Measurements from ENCODE around the gene DNAH17. TPM values are rescaled to one million over a fixed set of nuclear protein-coding genes. Genes with fewer than 3 reads are reported as not detected.

The DNAH17 gene
- total RNA-seq, 1 experiment from 2014 or later: 0.13 TPM

DNA sequence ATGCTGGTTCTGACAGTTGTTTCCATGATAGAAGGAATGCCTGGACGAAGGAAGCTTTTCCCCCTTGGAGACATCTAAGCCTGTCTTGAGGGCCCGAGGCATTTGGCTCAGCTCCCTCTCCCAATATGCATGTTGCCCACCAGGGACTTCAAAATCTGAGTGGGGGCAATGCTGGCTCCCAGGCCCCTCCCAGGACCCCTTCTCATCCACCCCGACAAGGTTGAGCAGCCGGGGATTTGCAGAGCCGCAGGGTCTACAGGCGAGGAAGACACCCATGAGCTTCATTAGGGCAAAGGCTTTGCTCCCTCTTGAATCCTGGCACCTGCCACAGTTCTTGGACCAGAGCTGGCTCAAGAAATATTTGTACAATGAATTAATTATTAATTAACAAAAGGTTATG lies 25.1 kb upstream of the DNAH17 start:
- Histone ChIP-seq H3K9ac (ENCODE audit: extremely low read depth, insufficient read length, low read length) (no peak overlapping the region), H2BK12ac (ENCODE audit: insufficient read length, low read depth, low read length) (no peak overlapping the region), H3K56ac (ENCODE audit: insufficient read length, low read depth, low read length) (no peak overlapping the region), H3K23me2 (ENCODE audit: insufficient read length, low read depth, low read length, poor library complexity, severe bottlenecking) (no peaks in the 10 kb centered on the region), H3K4me2 (ENCODE audit: insufficient read depth, insufficient read length, low read length) (no peak overlapping the region), H3K14ac (ENCODE audit: insufficient read depth, low read length) (no peak overlapping the region), H3K79me2 (ENCODE audit: insufficient read depth, low read length) (no peaks in the 10 kb centered on the region), H2BK5ac (ENCODE audit: insufficient read length, low read length) (no peak overlapping the region), H2AK5ac (ENCODE audit: insufficient read length, low read length) (no peak overlapping the region), H4K8ac (replicated peaks; ENCODE audit: insufficient read length, low read depth, low read length) (no peak overlapping the region), H3T11ph (ENCODE audit: low read length) (no peak overlapping the region), H3K27ac (ENCODE audit: insufficient read length, low read depth, low read length) (no peak overlapping the region), H2BK20ac (ENCODE audit: low read depth, low read length, poor library complexity, severe bottlenecking) (no peak overlapping the region), H3K4ac (ENCODE audit: low read depth, low read length) (no peak overlapping the region), H4K20me1 (ENCODE audit: control insufficient read depth, insufficient read depth, insufficient read length) (no peaks in the 10 kb centered on the region), H3K9me3 (ENCODE audit: control insufficient read depth, low read depth, low read length) (no peaks in the 10 kb centered on the region), H3K4me1 (ENCODE audit: insufficient read depth, low read length) (no peaks in the 10 kb centered on the region), H3K27me3 (ENCODE audit: insufficient read depth, low read length) (no peaks in the 10 kb centered on the region), H4K91ac (ENCODE audit: insufficient read length, low read depth, low read length) (no peak overlapping the region), H3K18ac (ENCODE audit: insufficient read length, low read depth, low read length) (no peak overlapping the region), H3K79me1 (ENCODE audit: insufficient read depth, low read depth, low read length, poor library complexity, severe bottlenecking) (no peaks in the 10 kb centered on the region), H3K23ac (ENCODE audit: insufficient read length, low read depth, low read length) (no peak overlapping the region), H2BK15ac (ENCODE audit: low read depth, low read length) (no peak overlapping the region), H2AFZ (ENCODE audit: low read length) (no peak overlapping the region), H4K5ac (ENCODE audit: insufficient read length, low read depth, low read length) (no peak overlapping the region), H2BK120ac (ENCODE audit: low read depth, low read length, poor library complexity, severe bottlenecking) (no peak overlapping the region)
- no peaks in the 10 kb centered on the region for H3K9me3 Mint-ChIP-seq
- H3K4me3 Mint-ChIP-seq: no peak overlapping the region
- H3K4me1 Mint-ChIP-seq: peaks cover 8 to 16% of the 10 kb centered on the region in 2 experiments
- no peak overlapping the region; a peak in 1 of 7 replicates for H3K27ac Mint-ChIP-seq
- no peak for DNase-seq
- H3K36me3 Mint-ChIP-seq (ENCODE audit: insufficient read depth in 1 of 3, low read depth in 3 of 3): no peaks in the 10 kb centered on the region
- H3K27me3 Mint-ChIP-seq (ENCODE audit: low read depth): peaks cover 1% of the 10 kb centered on the region
- no CpG with 5 or more reads among the region's 6 CpGs for WGBS (ENCODE audit: extremely low coverage, insufficient read length, low lambda C conversion rate)
- TF ChIP-seq CTCF (conservative IDR thresholded peaks at IDR 0.05): no peak

Measured in H9 (cell line).